MCF 10A (cell line): ENCODE results near the gene FEZF1. TPM values are rescaled to one million over a fixed set of nuclear protein-coding genes. Genes with fewer than 3 reads are reported as not detected.
"Not testable (repeated sequence)": the region's sequence is repeated elsewhere in the genome, so short reads cannot be mapped to it uniquely, and the experiment has no call there.

Experiments used
- BruUV-seq: library from RNA; stranded (reverse); fragments of 400-500 nt; replicated peaks from 2 replicates; lab custom pipeline; 2021; lab: Mats Ljungman, UMichigan
- CTCF ChIA-PET: fragments of 300-600 bp; sonication (Branson Sonifier 250); formaldehyde crosslinking; extraction: SDS; loops from one replicate; lab custom pipeline; 2021; ENCODE audit warnings: antibody characterized with exemption, inconsistent platforms; lab: Yijun Ruan, JAX
- POLR2A ChIA-PET: fragments of 300-600, 350-650 bp; sonication (Branson Sonifier 250); formaldehyde crosslinking; extraction: SDS; loops from one replicate; lab custom pipeline; 2020; ENCODE audit warnings: antibody characterized with exemption, inconsistent platforms; lab: Yijun Ruan, JAX
- DNase-seq: peaks from one replicate; pipeline ENCODE4 v3.0.0-alpha.2; 2018; ENCODE audit not compliant: unreplicated experiment
- H3K27ac Mint-ChIP-seq: one replicate; pipeline ENCODE4 v1.8.0; 2022; ENCODE audit warnings: mild to moderate bottlenecking, low read depth, mixed read lengths; ENCODE audit not compliant: unreplicated experiment
- H3K27me3 Mint-ChIP-seq: one replicate; pipeline ENCODE4 v1.8.0; 2022; ENCODE audit warnings: mixed read lengths; ENCODE audit not compliant: insufficient read depth, unreplicated experiment
- H3K36me3 Mint-ChIP-seq: one replicate; pipeline ENCODE4 v1.8.0; 2022; ENCODE audit warnings: mild to moderate bottlenecking, moderate library complexity, mixed read lengths; ENCODE audit not compliant: insufficient read depth, unreplicated experiment
- H3K4me1 Mint-ChIP-seq: one replicate; pipeline ENCODE4 v1.8.0; 2022; ENCODE audit warnings: mixed read lengths; ENCODE audit not compliant: insufficient read depth, unreplicated experiment
- H3K4me3 Mint-ChIP-seq: one replicate; pipeline ENCODE4 v1.8.0; 2022; ENCODE audit warnings: mild to moderate bottlenecking, moderate library complexity, mixed read lengths; ENCODE audit not compliant: unreplicated experiment
- H3K9me3 Mint-ChIP-seq: one replicate; pipeline ENCODE4 v1.8.0; 2022; ENCODE audit warnings: mixed read lengths; ENCODE audit not compliant: unreplicated experiment
- intact Hi-C: fragments of 100-400 bp; cut with micrococcal nuclease; formaldehyde crosslinking; loops from 2 replicates; pipeline ENCODE4 v1.14.1; 2022
- total RNA-seq: library from RNA; stranded (reverse); gene quantifications from 2 replicates; pipeline ENCODE4 v1.2.3, GENCODE V29; 2022
- TF ChIP-seq, protein P1 (sequence below): fragments of 200-600 bp; IDR thresholded peaks from one replicate; pipeline ENCODE4 v1.8.0; 2022; ENCODE audit warnings: antibody characterized with exemption, mild to moderate bottlenecking; ENCODE audit not compliant: unreplicated experiment

The FEZF1 gene
- total RNA-seq, 1 experiment from 2014 or later, result not detected

DNA sequence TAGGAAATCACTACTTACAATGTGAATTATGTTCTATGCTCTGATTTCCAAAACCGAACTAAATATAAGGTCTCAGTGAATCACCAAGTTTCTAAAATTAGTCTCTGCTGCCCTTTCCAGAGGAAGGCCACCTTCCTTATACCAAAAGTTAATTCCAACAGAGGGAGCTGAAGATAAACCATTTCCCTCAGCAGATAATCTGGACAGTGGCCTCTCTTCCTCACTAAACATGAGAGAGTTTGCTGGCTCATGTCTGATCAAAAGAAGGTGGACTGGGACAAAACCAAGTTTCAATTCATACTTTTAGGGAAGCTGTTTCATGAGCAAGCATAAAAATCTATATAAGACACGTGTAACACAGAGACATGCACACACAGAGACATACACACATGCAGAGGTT, 6.4 kb downstream of the FEZF1 start:
- no peak for DNase-seq
- BruUV-seq, result no TSS peak
- ChIA-PET CTCF (interaction anchor here (1.0 kb wide), 1 partner anchor 235 kb away, joined by 5 read pairs; no protein-coding TSS in a partner anchor), POLR2A (no interaction called here)
- TF ChIP-seq, protein P1, sequence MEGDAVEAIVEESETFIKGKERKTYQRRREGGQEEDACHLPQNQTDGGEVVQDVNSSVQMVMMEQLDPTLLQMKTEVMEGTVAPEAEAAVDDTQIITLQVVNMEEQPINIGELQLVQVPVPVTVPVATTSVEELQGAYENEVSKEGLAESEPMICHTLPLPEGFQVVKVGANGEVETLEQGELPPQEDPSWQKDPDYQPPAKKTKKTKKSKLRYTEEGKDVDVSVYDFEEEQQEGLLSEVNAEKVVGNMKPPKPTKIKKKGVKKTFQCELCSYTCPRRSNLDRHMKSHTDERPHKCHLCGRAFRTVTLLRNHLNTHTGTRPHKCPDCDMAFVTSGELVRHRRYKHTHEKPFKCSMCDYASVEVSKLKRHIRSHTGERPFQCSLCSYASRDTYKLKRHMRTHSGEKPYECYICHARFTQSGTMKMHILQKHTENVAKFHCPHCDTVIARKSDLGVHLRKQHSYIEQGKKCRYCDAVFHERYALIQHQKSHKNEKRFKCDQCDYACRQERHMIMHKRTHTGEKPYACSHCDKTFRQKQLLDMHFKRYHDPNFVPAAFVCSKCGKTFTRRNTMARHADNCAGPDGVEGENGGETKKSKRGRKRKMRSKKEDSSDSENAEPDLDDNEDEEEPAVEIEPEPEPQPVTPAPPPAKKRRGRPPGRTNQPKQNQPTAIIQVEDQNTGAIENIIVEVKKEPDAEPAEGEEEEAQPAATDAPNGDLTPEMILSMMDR, result no peak
- Mint-ChIP-seq H3K4me1 (peaks cover 5% of the 10 kb centered on the region), H3K27me3 (peaks cover 61% of the 10 kb centered on the region), H3K27ac (no peak overlapping the region), H3K9me3 (peaks cover 3% of the 10 kb centered on the region), H3K4me3 (no peak overlapping the region), H3K36me3 (no peaks in the 10 kb centered on the region)
- intact Hi-C loops, result no loop called here

DNA sequence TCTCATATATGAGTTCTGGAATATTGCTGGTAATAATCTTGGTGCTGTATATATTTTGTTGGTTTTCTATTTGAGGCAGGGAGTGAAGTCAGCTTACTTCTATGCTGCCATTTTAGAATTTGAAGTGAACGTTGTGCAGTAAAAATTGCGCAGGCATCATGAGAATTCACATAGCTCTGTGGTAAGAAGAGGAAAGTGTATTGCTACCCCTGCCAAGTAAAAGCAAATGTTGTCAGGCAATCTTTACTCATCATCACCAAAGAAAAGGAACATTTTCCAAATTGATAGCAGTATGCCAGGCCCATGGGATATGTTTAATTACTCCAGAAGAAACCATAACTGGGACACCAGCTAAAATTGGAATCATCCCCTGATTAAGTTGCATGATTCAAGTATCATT, 13.4 kb downstream of the FEZF1 start:
- no peak overlapping the region for H3K4me3 Mint-ChIP-seq
- no peaks in the 10 kb centered on the region for H3K4me1 Mint-ChIP-seq
- H3K36me3 Mint-ChIP-seq, result no peaks in the 10 kb centered on the region
- BruUV-seq, result no TSS peak
- POLR2A ChIA-PET, result no interaction called here
- H3K27ac Mint-ChIP-seq, result no peak overlapping the region
- DNase-seq, result no peak
- CTCF ChIA-PET, result interaction anchor here (0.6 to 1.1 kb wide), 3 partner anchors 60 to 241 kb away, joined by 3 to 5 read pairs (median 3); no protein-coding TSS in a partner anchor
- peaks cover 50% of the 10 kb centered on the region for H3K27me3 Mint-ChIP-seq
- TF ChIP-seq, protein P1, result no peak
- peaks cover 11% of the 10 kb centered on the region for H3K9me3 Mint-ChIP-seq
- intact Hi-C loops, result no loop called here

DNA sequence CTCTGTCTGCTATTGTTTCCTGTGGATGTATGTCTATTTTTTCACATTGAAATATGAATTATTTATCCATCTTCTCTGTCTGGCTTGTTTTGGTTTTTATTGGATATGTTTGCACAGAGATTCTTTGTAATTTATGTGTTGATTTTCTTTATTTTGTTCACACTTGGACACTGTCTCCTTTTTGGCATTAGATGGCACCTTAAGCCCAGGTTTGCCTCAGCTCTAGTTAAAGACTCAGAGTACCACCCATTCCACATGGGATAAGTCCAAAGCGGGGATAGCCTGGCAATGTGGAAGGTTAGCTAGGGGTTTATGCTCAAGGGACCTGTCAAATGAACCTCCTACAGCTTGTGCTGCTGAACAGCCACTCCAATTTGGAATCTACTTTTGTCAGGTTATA, 14.1 kb downstream of the FEZF1 start:
- H3K9me3 Mint-ChIP-seq, result peaks cover 11% of the 10 kb centered on the region
- H3K27me3 Mint-ChIP-seq, result peaks cover 45% of the 10 kb centered on the region
- TF ChIP-seq, protein P1, result no peak
- H3K4me1 Mint-ChIP-seq, result no peaks in the 10 kb centered on the region
- DNase-seq, result no peak
- no peaks in the 10 kb centered on the region for H3K36me3 Mint-ChIP-seq
- intact Hi-C loops, result no loop called here
- BruUV-seq, result no TSS peak
- H3K27ac Mint-ChIP-seq, result no peak overlapping the region
- ChIA-PET CTCF (interaction anchor here (0.9 to 1.1 kb wide), 2 partner anchors 60 to 238 kb away, joined by 3 to 5 read pairs; no protein-coding TSS in a partner anchor), POLR2A (no interaction called here)
- no peak overlapping the region for H3K4me3 Mint-ChIP-seq

DNA sequence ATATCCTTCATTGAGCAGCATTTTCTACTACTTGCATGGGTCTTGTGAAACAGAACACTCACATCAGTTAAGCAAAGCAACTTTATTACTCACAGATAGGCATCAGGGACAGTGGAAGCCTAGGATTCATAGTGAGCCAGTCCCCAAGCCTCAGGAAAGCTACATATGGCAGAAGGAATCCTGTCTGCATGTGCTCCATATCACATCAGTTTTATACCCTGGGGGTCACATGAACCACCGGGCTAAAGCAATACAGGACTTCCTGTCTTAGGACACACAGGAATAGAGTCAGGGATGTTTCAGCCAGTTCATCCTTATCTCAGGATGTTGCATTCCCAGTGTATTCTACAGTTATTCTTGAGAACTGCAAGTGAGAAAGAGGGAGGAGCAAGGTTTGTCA, 15.1 kb downstream of the FEZF1 start:
- H3K36me3 Mint-ChIP-seq, result no peaks in the 10 kb centered on the region
- CTCF ChIA-PET, result interaction anchor here (0.5 kb wide), 1 partner anchor 239 kb away, joined by 3 read pairs; no protein-coding TSS in a partner anchor
- TF ChIP-seq, protein P1, result no peak
- no peak overlapping the region for H3K4me3 Mint-ChIP-seq
- no peak for DNase-seq
- POLR2A ChIA-PET, result no interaction called here
- H3K27ac Mint-ChIP-seq, result no peak overlapping the region
- peaks cover 34% of the 10 kb centered on the region for H3K27me3 Mint-ChIP-seq
- no TSS peak for BruUV-seq
- peaks cover 11% of the 10 kb centered on the region for H3K9me3 Mint-ChIP-seq
- intact Hi-C loops, result no loop called here
- H3K4me1 Mint-ChIP-seq, result no peaks in the 10 kb centered on the region

DNA sequence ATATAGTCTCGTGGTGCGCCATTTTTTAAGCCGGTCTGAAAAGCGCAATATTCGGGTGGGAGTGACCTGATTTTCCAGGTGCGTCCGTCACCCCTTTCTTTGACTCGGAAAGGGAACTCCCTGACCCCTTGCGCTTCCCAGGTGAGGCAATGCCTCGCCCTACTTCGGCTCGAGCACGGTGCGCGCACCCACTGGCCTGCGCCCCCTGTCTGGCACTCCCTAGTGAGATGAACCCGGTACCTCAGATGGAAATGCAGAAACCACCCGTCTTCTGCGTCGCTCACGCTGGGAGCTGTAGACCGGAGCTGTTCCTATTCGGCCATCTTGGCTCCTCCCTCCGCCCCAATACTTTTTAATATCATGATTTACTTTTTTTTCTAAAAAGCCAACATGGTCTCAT, 19.9 kb downstream of the FEZF1 start:
- Mint-ChIP-seq H3K9me3 (peaks cover 11% of the 10 kb centered on the region), H3K27me3 (peaks cover 18% of the 10 kb centered on the region)
- H3K27ac Mint-ChIP-seq, intact Hi-C loops, DNase-seq, H3K36me3 Mint-ChIP-seq, CTCF ChIA-PET, POLR2A ChIA-PET, BruUV-seq, H3K4me1 Mint-ChIP-seq, H3K4me3 Mint-ChIP-seq: not testable (repeated sequence)
